HG03095 (cell line): ENCODE data around the gene IL27RA.

Experiments used
- ATAC-seq: cut with Tn5 transposase; IDR thresholded peaks from one replicate; pipeline ENCODE4 v1.9.1; 2021; ENCODE audit warnings: moderate library complexity; ENCODE audit not compliant: unreplicated experiment

IL27RA gene

DNA sequence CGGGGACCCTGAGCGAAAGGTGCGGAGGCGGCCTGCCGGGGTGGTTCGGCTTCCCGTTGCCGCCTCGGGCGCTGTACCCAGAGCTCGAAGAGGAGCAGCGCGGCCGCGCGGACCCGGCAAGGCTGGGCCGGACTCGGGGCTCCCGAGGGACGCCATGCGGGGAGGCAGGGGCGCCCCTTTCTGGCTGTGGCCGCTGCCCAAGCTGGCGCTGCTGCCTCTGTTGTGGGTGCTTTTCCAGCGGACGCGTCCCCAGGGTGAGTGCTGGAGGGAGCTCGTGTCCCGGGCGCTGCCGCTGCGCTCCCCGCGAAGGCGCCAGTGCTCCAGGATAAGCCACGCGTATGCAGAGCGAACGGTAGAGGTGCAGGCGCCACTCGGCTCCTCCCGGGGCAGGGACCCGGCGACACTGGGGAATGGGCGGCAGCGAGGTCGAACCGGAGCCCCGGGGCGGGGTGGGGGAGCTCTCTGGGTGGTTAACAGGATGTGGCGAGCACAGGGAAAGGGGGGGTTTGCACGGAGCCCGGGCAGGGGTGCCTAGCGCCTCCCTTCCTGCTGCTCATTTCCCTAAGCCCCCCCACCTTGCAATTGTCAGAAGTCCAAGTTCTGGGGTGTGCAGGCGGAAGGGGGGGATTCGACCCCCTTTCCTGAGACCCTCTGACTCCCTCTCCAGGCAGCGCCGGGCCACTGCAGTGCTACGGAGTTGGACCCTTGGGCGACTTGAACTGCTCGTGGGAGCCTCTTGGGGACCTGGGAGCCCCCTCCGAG, at the start of gene IL27RA:
IL27RA (plus strand) TSS at position 44 of the 762 bp plus-strand sequence; CDS start at position 155, 111 bp downstream.
- no peak for ATAC-seq

- no peak for ATAC-seq
Observed at GRCh38 chr19:13981988-13982501, 49.5 kb upstream of the IL27RA start.

DNA sequence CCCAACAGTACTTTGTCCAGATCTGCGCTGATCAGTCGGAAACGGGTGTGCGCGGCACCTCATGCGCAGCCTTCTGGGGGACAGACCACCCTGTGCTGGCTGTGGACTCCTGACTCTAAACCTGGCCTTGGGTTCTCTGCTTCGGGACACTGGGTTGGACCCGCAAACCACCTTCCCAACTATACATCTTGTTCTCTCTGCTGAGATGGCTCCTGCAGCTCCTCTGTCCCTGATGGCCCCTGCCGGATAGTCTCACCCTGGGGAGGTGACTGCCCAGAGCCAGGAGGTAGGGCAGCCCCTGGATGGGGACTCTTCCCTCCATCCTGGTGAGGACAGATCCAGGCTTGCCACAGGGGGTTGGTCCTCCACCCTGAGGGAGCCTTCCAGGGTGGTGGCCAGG, 48.8 kb upstream of the IL27RA start:
- no peak for ATAC-seq

DNA sequence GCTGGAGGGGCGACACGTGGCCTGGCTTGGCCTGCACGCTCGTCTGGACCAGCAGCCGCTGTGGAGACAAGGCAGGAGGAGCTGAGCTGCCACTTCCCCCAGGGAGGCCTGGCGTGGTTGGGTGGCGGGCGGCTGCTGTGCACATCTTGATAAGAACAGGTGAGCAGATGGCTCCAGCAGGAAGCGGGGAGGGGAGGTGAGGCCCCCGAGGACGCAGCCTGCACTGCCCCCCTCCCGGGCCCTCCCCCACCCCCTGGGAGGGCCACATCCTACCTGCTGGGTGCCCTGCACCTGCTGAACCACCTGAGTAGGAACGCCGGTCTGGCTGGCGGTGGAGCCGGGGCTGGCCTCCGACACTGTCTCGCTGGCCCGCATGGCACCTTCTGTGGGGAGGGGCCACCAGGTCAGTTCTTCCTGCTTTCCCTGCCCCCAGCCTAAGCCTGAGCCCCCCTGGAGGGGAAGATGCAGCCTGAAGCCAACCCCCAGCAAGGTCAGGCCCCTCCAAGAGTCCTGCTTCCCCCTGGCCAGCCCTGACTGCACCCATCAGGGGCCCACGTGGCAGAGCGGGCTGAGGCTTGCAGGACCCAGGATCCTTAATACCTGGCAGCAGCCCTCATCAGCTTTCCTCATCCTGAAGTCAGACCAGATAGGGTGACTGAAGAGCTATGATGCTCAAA, 48.2 kb upstream of the IL27RA start:
- ATAC-seq = no peak

GRCh38 chr19:13984186-13984585, 47.4 kb upstream of the IL27RA start:
- ATAC-seq = no peak

DNA sequence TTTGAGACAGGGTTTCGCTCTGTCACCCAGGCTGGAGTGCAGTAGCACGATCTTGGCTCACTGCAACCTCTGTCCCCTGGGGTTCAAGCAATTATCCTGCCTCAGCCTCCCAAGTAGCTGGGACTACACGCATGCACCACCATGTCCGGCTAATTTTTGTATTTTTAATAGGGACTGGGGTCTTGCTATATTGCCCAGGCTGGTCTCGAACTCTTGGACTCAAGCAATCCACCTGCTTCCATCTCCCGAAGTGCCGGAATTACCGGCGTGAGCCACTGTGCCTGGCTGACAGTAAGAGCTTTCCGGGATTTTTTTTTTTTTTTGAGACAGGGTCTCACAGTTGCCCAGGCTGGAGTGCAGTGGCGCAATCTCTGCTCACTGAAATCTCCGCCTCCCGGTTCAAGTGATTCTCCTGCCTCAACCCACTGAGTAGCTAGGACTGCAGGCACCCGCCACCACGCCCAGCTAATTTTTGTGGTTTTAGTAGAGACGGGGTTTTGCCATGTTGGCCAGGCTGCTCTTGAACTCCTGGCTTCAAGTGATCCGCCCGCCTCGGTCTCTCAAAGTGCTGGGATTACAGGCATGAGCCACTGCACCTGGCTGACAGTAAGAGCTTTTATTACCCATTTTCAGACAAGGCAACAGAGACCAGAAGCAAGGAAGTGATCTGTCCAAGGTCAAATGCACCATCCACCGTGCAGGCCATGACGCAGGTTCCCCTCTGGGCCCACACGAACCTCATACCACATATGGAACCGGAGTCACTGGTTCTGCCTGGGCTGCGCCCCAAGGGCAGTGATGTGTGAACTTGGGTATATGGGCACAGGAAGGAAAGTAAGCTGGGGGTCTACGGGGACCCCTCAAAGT, 46.5 kb upstream of the IL27RA start:
- ATAC-seq = no peak

- ATAC-seq = no peak
Observed at GRCh38 chr19:13985771-13986347, 45.7 kb upstream of the IL27RA start.

DNA sequence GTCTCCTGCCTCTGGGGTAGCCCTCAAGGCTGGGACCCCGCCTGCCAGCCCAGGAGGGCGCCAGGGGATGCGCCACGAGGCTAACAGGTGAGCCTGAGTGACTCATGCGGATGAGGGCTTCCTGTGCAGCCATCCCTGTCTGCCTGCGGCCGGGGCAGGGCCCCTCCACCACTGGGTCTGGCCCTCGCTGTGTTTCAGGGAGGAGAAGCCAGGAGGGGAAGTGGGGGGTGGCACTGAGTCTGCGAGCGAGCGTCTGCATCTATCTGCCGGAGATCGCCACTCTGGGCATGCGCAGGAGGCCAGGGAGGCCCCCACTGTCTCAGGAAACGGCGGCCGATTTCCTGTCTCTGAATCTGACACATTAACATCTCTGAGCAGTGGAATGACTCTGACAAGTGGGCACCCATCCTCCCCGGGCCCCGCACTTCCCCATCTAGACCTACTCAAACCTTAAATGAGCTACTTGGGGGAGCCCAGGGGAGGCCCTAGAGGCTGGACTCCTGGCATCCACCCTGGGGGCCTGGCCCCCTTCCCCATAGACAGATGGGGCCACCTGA, 45.1 kb upstream of the IL27RA start:
- peak; percentile 73 for ATAC-seq

- ATAC-seq = no peak
Observed at GRCh38 chr19:13987101-13987890, 44.3 kb upstream of the IL27RA start.

DNA sequence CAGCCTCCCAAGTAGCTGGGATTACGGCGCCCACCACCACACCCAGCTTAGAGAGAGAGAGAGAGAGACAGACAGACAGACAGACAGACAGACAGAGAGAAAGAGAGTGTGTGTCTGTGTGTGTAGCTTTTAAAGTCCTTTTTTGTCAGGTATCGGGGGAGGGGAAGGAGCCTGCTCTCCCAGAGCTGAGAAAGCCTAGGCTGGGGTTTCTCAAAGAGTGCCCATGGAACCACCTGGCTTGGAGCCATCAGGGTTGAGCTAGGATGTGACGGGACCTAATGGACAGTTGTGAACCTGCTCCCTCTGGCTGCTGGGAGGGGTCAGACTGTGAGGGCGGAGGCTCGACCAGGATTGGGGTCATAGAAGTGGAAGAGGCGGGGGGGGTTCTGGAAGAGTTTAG, 42.1 kb upstream of the IL27RA start:
- ATAC-seq = no peak

- ATAC-seq = no peak
Observed at GRCh38 chr19:13990085-13990484, 41.5 kb upstream of the IL27RA start.

DNA sequence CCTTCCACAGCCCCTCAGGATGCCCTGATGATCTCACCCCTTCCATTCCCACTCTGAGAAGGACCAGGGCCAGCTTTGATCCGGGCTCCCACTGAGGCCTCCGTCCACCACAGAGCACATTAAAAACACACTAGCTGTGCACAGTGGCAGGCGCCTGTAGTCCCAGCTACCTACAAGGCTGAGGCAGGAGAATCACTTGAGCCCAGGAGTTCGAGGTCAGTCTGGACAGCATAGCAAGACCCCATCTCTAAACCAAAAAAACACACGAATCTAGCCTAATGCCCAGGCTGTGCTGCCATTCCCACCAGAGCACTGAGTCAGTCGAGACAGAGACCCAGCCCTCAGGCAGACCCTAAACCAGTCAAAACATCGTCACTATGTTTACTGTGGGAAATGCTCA, 39.5 kb upstream of the IL27RA start:
- ATAC-seq = no peak

GRCh38 chr19:13993590-13994300, 37.8 kb upstream of the IL27RA start:
- no peak for ATAC-seq

DNA sequence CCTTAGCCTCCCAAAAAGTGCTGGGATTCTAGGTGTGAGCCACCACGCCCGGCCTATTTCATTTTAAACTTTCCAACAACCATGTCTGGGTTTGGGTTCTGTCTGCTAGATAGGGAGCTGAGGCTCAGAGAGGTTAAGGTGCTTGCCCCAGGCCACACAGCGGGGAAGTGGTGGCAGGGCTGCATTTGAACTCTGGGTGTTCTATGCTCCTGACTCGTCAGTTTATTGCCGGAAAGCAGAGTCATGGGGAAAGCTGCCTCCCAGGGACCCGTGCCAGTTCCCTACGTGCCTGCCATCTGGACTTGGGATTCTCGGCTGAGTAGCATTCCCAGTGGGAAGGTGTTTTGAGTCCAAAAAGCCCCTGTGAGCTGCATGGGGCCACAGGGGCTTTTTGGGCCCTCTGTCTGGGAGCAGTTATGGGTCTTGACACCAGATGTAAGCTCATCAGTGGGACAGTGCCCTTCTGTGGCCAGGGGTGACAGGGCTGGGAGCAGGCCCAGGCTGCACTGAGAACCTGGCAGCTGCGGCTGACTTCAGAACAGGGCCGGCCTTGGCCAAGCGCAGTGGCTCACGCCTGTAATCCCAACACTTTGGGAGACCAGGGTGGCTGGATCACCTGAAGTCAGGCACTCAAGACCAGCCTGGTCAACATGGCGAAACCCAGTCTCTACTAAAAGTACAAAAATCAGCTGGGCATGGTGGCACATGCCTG, 36.4 kb upstream of the IL27RA start:
- no peak for ATAC-seq

DNA sequence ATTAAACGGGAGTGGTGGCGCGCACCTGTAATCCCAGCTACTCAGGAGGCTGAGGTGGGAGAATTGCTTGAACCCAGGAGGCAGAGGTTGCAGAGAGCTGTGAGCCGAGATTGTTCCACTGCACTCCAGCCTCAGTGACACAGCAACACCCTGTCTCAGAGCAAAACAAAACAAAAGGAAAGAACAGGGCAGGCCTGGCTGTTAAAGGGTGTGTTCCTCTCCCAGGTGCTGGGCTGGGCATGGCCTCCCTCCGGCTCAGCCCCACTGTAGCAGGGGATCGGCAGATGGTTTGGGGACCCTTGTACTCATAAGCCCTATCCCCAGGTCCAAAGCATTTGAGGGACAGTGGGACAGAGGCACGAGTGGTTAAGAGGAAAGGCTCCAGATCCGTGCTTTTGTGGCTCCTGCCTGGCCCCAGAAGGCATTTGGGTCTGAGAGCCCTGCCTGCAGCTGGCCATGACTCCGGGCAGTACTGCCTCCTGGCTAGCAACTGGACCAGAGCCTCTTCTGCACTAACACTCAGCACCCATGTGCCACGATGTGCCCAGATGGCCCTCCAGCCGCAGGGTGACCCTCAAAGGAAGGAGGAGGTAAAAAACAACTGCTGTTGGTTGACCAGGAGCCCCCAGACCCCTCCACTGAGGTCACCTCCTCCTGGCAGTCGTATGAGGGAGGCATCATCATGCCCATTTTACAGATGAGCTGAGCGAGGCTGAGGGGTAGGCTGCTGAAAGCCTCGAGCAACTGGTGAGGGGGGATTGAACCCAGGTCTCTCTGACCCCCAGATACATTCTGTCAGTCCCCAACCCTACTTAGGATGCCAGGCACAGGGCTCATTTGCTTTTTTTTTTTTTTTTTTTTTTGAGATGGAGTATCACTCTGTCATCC, 35.4 kb upstream of the IL27RA start:
- no peak for ATAC-seq

DNA sequence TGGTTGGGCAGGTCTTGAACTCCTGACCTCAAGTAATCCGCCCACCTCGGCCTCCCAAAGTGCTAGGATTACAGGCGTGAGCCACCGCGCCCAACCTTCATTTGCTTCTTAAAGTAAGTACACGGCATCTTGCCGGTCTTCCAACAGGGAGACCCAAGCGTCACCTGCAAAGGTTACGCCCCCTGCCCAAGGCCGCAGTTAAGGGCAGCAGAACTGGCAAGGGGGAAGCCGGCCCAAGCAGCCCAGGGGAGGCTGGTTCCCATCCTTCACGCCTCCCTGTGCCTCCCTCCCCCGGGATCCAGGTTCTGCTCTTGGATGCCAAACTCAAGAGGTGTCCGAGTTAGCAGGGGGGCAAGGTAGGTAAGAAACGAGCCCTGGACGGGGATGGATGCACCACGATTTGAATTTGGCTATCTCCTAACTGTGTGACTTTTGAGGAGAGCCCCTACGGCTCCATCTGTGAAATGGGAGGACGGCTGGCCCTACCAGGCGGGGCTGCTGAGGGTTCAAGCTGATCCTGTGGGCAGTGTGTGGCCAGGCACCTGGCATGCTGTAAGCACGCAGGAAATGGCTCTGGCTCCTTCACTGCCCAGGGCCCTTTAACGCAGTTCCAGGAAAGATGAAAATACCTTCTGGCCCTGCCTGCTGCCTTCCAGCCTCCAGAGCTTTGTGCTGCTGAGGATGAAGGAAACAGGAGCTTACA, 34.5 kb upstream of the IL27RA start:
- ATAC-seq = no peak

- ATAC-seq = no peak
Observed at GRCh38 chr19:13997631-13997962, 34.0 kb upstream of the IL27RA start.
